NCI-H2171 treated with DMSO at 0.1 percent for 48 hours (cell line): ENCODE data around the gene DPH5.
"Not testable (repeated sequence)": the region's sequence is repeated elsewhere in the genome, so short reads cannot be mapped to it uniquely, and the experiment has no call there.

Experiments
- DNase-seq: peaks from one replicate; lab custom pipeline; 2025; lab: John Stamatoyannopoulos, UW

Gene DPH5, protein sequence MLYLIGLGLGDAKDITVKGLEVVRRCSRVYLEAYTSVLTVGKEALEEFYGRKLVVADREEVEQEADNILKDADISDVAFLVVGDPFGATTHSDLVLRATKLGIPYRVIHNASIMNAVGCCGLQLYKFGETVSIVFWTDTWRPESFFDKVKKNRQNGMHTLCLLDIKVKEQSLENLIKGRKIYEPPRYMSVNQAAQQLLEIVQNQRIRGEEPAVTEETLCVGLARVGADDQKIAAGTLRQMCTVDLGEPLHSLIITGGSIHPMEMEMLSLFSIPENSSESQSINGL

DNA sequence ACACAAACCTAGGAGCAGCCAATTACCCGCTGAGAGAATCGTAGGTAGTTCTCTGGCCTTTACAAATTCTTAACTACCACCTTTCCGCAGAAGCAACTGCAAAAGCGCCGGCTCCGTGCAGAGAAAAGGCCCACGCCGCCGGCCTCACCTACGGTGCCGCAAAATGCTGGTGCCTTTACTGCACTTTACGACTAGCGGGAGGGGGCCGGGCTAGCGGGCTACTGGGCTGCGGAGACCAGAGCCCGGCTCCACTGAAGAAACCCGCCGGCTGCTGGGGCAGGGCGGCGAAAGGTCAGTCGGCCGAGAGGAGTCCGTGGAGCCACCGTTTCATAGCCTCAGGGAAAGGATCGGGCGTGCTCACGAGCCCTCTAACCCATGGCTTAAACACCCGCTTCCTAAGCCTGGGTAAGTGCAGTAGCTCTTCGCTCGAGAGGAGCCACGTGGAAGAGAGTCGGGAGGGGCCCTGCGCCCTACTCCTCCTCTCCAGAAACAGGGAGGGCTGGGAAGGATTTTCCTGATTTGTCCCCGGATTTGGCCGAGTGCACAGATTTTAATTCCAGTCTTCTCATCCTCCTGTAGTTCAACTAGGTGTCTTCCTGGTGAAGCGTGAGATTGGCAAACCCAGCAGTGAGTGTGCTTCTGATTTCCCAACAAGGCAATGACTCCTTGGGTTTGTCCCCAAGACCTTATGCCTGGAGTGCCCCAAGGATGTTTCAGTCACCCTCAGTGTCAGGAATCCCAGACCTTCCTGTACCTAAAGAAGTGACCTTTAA lies at the start of gene DPH5:
Gene DPH5 (minus strand): TSS at position 128 of the 773 bp plus-strand sequence. CDS start 341 bp downstream, outside the sequence.
- DNase-seq, result peak; percentile 88

DNA sequence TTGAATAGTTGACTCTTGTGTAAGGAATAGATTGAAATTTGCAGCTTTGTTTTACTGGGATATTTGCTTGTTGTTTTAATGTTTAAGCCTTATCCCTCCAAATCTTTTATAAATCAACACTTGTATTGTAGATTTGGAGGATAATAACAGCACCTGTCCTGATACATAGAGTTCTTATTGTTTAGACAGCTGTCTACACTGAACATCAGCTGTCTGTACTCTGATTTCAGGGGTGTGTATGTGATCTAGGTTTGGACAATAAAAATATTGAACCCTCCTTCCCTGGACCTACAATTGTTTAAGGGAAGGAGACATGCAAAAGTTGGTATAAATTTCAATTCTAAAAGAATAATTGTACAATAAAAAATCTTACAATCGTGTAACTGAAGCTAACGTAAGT lies 48.3 kb upstream of the DPH5 start:
- no peak for DNase-seq

DNA sequence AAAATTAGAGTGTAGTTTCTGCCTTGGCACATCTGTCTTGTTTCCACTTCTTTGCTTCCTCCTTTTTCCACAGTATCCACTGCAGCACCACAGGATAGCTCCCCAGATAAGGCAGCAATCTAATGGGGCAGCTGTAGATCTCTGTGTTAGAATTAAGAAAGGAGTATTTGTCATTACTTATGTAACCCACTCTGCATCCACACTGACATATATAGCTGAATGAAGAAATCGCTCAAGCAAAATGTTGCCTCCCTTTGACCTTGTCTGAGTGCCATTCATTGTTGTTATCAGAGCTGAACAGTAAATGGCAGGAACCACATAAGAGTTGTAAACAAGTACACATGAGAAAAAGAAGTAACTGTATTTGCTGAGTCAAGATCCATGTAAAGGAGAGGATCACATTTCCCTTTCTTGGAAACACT lies 45.9 kb upstream of the DPH5 start:
- no peak for DNase-seq

DNA sequence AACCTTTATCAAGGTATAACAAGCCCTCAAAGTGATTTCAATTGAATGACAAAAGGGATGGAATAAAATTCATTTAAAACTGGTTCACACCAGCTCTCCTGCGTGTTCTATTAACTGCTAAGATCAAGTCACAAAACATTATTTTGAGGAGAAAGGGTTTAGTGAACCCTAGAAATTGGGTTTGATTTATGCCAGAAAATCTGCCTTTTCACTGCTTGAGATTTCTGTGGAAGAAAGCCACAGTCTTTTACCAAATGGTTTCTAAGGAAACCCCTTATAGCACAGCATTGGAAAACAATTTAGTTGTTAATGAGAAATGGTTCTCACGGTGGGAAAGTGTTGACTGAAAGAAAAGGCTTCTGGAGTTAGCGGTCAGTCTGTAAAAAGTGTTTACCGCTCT lies 43.6 kb upstream of the DPH5 start:
- DNase-seq, result no peak

DNA sequence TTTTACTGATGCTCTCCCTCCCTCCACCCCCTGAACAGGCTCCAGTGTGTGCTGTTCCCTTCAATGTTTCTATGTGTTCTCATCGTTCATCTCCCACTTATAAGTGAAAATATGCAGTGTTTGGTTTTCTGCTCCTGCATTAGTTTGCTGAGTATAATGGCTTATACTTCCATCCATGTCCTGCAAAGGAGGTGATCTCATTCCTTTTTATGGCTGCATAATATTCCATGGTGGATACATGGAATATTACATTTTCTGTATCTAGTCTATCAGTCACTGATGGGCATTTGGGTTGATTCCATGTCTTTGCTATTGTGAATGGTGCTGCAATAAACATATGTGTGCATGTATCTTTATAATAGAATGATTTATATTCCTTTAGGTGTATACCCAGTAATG lies 41.4 kb upstream of the DPH5 start:
- DNase-seq, result not testable (repeated sequence)

DNA sequence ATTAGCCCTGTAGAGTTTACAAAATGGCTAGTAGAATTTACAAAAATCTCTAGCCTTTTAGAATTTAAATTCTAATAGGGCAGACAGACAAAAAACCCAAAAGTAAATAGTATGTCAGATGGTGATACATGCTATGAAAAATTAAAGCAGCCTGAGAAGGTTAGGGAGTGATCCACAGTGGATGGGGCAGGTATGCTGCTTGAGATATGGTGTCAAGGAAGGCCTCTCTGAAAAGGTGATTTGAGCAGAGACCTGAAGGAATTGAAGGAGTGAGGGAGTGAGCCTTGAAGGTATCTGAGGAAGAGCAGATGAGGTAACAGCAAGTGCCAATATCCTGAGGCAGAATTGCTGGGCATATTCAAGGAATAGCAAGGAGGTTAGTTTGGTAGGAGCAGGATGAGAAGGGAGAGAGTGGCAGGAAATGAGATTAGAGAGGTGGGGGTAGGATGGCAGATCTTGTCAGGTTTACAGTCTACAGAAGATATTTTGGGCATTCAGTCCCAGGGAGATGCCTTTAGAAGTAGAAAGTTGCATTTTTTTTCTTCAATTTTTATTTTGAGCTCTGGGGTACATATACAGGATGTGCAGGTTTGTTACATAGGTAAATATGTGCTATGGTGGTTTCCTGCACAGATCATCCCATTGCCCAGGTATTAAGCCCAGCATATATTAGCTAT lies 40.8 kb upstream of the DPH5 start:
- no peak for DNase-seq

DNA sequence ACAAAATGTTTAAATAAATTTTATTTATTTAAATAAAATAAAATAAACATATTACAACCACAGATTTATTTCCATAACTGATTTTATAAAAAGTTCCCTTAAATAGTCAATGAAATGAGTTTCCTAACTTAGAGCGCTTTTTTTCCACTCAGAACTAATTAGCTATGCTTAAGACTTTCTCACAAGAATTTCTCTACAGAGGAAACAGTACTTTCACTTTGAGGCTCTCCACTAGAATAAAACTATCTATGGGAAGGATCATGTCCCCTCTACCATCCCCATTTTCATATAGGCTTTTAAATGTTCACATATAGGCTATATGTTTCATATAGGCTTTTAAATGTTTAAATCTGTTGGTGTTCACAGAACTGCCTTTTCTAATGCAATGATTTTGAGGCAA lies 40.0 kb upstream of the DPH5 start:
- no peak for DNase-seq

DNA sequence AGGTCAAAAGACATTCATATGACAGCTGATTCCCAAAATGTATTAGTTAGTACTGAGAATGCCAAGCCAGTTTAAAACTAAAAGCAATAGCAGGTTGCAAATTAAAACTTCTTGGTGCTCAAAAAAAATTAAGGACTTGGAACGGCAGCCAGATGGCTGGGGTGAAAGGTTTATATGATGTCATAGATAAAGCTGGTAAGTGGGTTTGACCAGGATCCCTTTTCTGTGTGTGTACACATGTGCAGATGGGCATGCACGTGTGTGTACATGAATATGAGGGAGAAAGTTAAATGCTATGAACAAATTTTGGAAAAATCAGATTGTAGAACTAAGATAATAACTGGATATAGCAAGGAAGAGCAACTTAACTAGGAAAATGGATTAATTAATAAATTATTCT lies 39.1 kb upstream of the DPH5 start:
- peak; percentile 46 for DNase-seq

DNA sequence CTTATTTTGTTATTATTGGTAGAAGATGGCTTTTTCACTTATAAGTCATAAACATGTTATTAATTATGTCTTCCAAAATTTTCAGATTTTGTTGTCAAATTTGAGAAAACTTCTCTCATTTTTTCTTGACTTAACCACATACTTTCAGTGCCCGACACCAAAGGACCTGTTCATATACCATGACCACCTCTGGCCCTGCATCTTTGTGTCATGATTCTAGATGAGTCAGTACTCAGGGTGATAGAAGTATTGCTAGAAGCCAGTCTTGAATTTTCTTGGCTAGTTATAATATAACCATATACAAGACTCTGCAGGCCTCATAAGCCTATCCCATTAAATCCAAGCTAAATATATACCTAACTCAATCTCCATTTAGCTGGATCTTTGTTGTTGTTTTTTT lies 35.4 kb upstream of the DPH5 start:
- no peak for DNase-seq

DNA sequence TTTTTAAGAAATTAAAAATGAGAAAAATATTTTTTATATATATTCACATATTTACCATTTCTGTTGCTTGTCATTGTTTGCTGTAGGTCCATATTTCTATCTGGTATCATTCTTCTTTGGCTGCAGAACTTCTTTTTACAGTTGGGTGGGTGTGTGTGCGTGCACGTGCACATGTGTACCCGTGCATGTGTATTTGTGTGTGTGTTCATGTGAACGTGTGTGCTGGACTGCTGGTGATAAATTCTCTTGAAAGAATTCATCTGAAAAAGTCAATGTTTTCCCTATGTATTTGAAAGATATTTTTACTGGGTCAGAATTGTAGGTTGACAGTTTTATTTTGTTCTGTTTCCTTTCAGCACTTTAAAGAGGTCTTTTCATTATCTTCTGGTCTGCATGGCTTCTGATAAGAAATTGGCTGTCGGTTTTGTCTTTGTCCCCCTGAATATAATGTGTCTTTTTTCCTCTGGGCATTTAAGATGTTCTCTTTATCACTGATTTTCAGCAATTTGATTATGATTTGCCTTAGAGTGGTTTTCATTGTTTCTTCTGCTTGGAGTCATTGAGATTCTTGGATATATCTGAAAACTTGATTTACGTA lies 34.5 kb upstream of the DPH5 start:
- no peak for DNase-seq

DNA sequence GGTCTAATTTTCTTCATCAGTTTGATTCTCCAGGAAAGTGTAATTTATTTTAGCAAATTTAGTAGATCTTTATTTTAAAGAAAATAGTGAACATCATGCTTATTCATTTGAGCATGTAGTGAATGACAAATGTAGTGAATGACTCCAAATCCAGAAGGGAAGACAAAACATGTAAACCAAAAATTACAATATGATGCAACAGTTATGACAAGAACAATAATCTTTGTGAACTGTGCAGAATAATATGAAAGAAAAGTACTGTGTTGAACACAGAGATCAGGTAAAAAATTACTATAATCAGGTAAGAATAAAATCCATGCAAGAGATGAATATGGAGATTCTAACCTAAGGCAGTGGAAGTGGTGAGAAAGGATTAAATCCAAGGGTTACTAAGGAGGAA lies 30.0 kb upstream of the DPH5 start:
- DNase-seq, result no peak

DNA sequence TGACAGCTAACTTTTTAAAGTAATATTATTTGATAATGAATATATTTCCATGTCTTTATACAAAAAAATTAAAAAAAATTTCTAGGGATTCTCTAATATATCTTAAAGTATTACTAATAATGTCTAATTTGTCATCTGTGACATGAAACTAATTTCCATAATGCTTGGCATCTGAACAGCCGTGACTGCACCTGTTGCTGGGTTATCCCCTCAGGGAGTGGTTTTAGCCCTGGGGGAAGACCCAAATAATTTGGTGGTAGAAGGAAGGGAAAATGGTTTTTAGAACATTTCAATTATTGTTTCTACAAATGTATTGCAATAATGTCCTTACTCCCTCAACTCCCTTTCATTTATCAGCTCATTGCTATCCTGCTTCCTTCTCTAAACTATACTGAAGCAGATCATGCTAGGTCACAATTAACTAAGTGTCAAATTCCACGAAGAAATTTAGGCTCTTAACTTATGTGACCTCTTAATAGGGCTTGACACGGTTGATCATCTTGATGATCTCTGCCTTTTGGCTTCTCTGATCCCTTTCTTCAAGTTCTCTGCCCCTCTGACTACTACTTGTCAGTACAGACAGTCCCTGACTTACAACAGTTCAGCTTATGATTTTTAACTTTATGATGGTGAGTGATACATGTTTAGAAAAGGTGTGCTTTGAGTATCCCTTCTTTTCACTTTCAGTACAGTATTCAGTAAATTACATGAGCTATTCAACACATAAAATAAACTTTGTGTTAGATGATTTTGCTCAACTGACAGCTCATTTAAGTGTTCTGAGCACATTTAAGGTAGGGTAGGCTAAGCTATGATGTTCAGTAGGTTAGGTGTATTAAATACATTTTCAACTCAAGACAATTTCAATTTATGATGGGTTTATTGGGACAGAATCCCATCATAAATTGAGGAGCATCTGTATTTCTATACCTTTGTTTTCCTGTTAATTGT lies 26.4 kb upstream of the DPH5 start:
- DNase-seq, result no peak

DNA sequence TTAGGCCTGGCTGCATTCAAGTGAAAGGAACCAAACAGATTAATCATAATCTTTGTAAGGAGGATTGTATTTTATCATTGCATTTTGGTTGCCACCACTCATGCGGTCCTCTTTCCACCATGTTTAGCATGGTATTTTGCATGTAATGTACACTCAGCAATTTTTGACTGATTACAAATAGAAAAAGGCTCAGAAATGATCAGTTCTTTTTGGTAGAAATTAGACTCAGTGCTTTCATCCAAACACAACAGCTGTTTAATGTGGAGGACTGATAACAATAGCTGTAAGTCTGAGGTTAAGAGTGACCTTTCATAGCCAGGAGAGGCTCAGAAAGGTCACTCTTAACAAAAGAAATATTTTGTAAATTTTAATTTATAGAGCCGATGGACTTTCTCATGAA lies 25.3 kb upstream of the DPH5 start:
- no peak for DNase-seq

DNA sequence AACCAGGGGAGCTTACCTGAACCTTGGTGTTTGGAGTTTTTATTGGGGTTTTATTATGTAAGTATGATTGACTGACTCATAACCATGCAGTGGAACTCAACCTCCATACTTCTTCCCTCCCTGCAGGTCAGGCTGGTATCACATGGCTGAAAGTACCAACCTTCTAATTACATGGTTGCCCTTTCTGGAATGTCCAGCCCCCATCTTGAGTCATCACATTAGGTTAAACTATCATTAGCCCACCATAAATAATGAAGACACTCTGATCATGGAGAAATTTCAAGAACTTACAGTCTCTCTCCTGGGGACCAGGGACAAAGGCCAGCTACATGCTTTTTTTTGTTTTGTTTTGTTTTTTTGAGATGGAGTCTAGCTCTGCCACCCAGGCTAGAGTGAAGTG lies 19.2 kb upstream of the DPH5 start:
- no peak for DNase-seq

DNA sequence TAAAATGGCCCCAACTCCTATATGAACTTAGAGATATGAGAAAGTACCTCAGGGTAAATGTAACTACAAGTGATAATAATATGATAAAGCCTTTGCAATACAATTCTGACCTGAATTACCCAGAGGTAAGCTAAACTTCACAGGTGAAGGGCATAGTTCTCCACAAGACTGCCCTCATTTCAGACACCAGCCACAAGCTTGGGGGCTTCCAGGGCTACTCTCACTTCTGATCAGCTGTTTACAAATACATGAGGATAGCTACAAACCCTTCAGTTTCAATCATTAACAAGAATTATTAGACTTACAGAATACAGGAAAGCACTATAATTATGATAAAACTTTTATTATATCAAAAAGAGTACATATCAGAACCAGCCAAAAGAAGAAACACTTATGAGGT lies 18.7 kb upstream of the DPH5 start:
- no peak for DNase-seq

DNA sequence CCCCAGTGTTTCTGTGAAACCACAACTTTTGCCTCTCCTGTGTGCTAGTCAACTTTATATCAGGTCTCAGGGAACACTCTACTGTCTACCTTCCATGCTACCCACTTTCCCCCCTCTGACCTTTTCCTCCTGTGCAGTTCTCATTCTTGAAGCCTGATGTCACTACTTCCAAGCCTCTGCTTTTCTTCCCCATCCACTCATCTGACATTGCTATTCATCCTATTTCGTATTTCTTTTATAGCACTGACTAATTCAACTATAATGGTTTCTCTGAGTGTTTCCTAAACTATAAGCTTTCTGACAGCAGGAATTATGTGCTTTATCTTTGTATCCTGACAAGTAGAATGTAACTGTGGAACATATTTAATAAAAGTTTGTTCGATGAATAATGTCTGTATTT lies 18.2 kb upstream of the DPH5 start:
- no peak for DNase-seq

DNA sequence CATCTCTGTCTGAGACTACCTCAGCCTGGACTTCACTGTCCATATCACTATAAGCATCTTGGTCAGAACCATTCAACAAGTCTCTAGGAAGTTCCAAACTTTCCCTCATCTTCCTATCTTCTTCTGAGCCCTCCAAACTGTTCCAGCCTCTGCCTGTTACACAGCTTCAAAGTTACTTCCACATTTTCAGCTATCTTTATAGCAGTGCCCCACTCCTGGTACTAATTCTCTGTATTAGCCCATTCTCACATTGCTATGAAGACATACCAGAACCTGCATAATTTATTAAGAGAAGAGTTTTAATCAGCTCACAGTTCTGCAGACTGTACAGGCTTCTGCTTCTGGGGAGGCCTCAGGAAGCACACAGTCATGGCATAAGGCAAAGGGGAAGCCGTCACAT lies 15.7 kb upstream of the DPH5 start:
- DNase-seq, result no peak

DNA sequence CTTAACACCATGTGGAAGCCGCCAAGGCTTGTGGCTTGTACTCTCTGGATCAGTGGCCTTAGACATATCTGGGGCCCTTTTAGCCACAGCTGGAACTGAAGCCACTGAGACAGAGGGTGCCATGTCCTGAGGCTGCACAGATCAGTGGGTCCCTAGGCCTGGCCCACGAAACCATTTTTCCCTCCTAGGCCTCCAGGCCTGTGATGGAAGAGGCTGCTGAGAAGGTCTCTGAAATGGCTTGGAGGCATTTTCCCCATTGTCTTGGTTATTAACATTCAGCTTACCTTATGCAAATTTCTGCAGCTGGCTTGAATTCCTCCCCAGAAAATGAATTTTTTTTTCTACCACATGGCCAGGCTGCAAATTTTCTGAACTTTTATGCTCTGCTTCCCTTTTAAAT lies 15.1 kb upstream of the DPH5 start:
- DNase-seq, result no peak

DNA sequence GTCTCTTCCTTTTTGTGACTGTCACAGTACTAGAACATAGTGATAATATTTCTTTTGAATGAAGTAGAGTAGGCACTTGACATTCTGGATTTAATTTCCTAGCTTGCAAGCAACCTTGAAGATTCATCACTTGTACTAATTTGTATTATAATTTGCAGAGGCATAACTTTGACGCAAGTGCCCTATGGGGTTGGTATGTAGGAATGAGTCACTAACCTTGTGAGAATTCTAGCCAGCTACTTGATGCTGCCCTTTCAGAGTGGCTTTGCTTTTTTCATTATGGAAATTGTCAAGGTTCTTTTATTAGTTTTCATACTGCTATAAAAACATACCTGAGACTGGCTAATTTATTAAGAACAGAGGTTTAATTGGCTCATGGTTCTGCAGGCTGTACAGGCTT lies 13.7 kb upstream of the DPH5 start:
- DNase-seq, result no peak

DNA sequence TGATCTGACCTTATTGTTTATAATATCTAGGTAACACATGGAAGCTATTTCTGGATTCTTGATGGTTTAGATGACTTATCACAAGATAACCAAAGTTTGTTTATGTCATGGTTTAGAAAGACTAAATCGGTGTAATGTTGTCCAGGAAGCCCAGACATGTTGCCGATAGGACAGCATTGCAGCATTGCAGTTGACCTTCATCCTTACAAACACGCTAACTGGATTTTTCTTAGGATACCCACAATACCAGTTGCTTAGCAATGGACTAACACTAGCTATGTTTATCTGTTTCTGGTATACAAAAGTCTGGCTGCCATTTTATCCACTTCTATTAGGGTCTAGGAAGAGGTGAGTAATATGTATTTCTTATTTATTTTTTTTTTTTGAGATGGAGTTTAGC lies 11.7 kb upstream of the DPH5 start:
- DNase-seq, result no peak

DNA sequence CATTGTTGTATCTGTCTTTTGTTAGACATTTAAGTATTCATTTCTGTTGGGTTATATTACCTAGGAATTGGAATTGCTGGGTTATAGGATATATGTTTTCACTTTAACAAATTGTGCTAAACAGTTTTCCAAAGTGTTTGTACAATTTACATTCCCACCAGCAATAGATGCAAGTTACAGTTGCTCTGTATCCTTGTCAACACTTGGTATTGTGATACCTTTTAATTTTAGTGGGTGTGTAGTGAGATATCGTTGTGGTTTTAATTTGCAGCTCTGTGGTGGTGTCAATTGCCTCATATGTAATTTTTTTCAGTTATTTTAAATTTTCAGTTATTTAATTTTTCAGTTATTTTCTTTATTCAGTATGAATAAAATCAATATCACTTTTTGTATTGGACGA lies 7.4 kb upstream of the DPH5 start:
- no peak for DNase-seq

DNA sequence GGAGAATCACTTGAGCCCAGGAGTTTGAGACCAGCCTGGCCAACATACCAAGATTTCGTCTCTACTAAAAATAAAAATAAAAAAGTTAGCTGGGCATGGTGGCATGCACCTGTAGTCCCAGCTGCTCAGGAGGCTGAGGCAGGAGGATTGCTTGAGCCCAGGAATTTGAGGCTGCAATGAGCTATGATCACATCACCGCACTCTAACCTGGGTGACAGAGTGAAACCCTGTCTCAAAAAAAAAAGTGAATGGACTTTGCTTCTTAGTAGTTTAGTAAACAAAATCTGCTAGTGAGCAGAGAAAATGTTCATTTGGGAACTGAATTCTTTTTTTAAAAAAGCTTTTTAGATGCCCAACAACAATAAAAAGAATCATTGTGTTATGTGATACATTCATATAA lies 6.5 kb upstream of the DPH5 start:
- DNase-seq, result not testable (repeated sequence)
